Keratinocyte (primary cell): ENCODE measurements around the gene MRPS11. TPM values are rescaled to one million over a fixed set of nuclear protein-coding genes. Genes with fewer than 3 reads are reported as not detected.

ENCODE experiments used
- DNase-seq: peaks from one replicate; pipeline ENCODE4 v3.0.0-alpha.2; 2011; ENCODE audit warnings: low read depth, missing footprints, low spot score
- FAIRE-seq: peaks from 2 replicates; lab custom pipeline; 2011; peaks lifted over from hg19 to GRCh38; lab: Jason Lieb, UNC
- H2AFZ ChIP-seq: 2 replicates; pipeline ENCODE4 v1.6.0; 2012; ENCODE audit warnings: low read length, control low read depth, inconsistent platforms; ENCODE audit not compliant: control insufficient read depth
- H3K27ac ChIP-seq: 2 replicates; pipeline ENCODE4 v1.5.1; 2011; ENCODE audit warnings: low read length; ENCODE audit not compliant: control insufficient read depth, insufficient read depth
- H3K27me3 ChIP-seq: 3 replicates; pipeline ENCODE4 v1.6.0; 2011; ENCODE audit warnings: low read length; ENCODE audit not compliant: control insufficient read depth, insufficient read depth; ENCODE audit errors: extremely low read depth
- H3K36me3 ChIP-seq, 2 experiments: 2 replicates in 1 of 2; 3 replicates in 1 of 2; pipeline ENCODE4 v1.5.1; 2011; ENCODE audit warnings: low read length in 2 of 2, mild to moderate bottlenecking in 1 of 2; ENCODE audit not compliant: control insufficient read depth in 2 of 2, insufficient read depth in 2 of 2; ENCODE audit errors: extremely low read depth in 1 of 2
- H3K4me1 ChIP-seq: 3 replicates; pipeline ENCODE4 v1.5.1; 2011; ENCODE audit warnings: low read length; ENCODE audit not compliant: control insufficient read depth, insufficient read depth; ENCODE audit errors: extremely low read depth
- H3K4me2 ChIP-seq: 3 replicates; pipeline ENCODE4 v1.6.0; 2011; ENCODE audit warnings: low read depth, low read length; ENCODE audit not compliant: control insufficient read depth, insufficient read depth; ENCODE audit errors: extremely low read depth
- H3K4me3 ChIP-seq, 3 experiments: fragments of 200-600 bp in 1 of 3; sonication (generic) in 1 of 3; 2 replicates in 2 of 3; 3 replicates in 1 of 3; pipeline ENCODE4 v1.5.1; 2011 to 2016; ENCODE audit warnings: low read length in 3 of 3, mild to moderate bottlenecking in 3 of 3, control low read depth in 2 of 3, inconsistent platforms in 1 of 3, low read depth in 1 of 3, mixed read lengths in 1 of 3, mixed run types in 1 of 3, moderate library complexity in 1 of 3; ENCODE audit not compliant: control insufficient read depth in 2 of 3, insufficient read depth in 2 of 3; ENCODE audit errors: extremely low read depth in 1 of 3
- H3K79me2 ChIP-seq: 2 replicates; pipeline ENCODE4 v1.6.0; 2012; ENCODE audit warnings: low read length; ENCODE audit not compliant: control insufficient read depth, insufficient read depth
- H3K9ac ChIP-seq: 3 replicates; pipeline ENCODE4 v1.6.0; 2011; ENCODE audit warnings: low read length; ENCODE audit not compliant: control insufficient read depth, insufficient read depth; ENCODE audit errors: extremely low read depth
- H3K9me1 ChIP-seq: 3 replicates; pipeline ENCODE4 v1.6.0; 2011; ENCODE audit warnings: low read length; ENCODE audit not compliant: control insufficient read depth, insufficient read depth; ENCODE audit errors: extremely low read depth
- H3K9me3 ChIP-seq: 2 replicates; pipeline ENCODE4 v1.5.1; 2012; ENCODE audit warnings: low read depth, low read length; ENCODE audit not compliant: control insufficient read depth
- H4K20me1 ChIP-seq: 3 replicates; pipeline ENCODE4 v1.6.0; 2011; ENCODE audit warnings: low read length; ENCODE audit not compliant: control insufficient read depth, insufficient read depth; ENCODE audit errors: extremely low read depth
- CTCF ChIP-seq, 3 experiments: IDR thresholded peaks in 1 of 3; conservative IDR thresholded peaks in 1 of 3; optimal IDR thresholded peaks in 1 of 3; 2 replicates in 2 of 3; 3 replicates in 1 of 3; pipeline versions ENCODE3 to v1.5.1; 2011; ENCODE audit warnings: low read length in 3 of 3, mild to moderate bottlenecking in 3 of 3, moderate library complexity in 2 of 3, control low read depth in 1 of 3, inconsistent platforms in 1 of 3; ENCODE audit not compliant: insufficient read depth in 2 of 3; ENCODE audit errors: extremely low read depth in 1 of 3
- EZH2 ChIP-seq: IDR thresholded peaks from one replicate; pipeline ENCODE4 v1.6.1; 2012; ENCODE audit warnings: inconsistent platforms, mild to moderate bottlenecking, low read length, moderate library complexity
- dilution Hi-C: fragments of 300-500 bp; cut with MboI; formaldehyde crosslinking; loops from one replicate; pipeline ENCODE4 v1.7.0; 2020; ENCODE audit warnings: low sequenced_read_pairs; ENCODE audit not compliant: extremely low pct_ligation_motif_present
- polyA plus RNA-seq, 5 experiments: library from polyadenylated mRNA; depleted of rRNA in 3 of 5; stranded (reverse) in 3 of 5; stranded (forward) in 1 of 5; unstranded in 1 of 5; fragments of >200 nt; gene quantifications; 1 replicate in 1 of 5; 2 replicates in 3 of 5; 3 replicates in 1 of 5; pipeline versions ENCODE4 v1.2.1 to v1.2.3, GENCODE V29; 2011 to 2012; ENCODE audit warnings: missing spikeins in 2 of 5, low read depth in 1 of 5, low replicate concordance in 1 of 5

Gene MRPS11
- polyA plus RNA-seq, 1 donor (not counting 4 experiments of a cell fraction or from before 2014, with no cell fraction given), result 60.9 TPM

GRCh38 chr15:88512601-88513000, 45.1 kb downstream of the MRPS11 start:
- dilution Hi-C loops, result no loop called here
- no peak overlapping the region for H3K27ac ChIP-seq
- no peak for DNase-seq
- no peak overlapping the region for H3K9ac ChIP-seq
- H3K9me1 ChIP-seq, result no peaks in the 10 kb centered on the region
- H3K4me2 ChIP-seq, result no peak overlapping the region
- H3K9me3 ChIP-seq, result no peaks in the 10 kb centered on the region
- no peak overlapping the region for H2AFZ ChIP-seq
- H4K20me1 ChIP-seq, result no peaks in the 10 kb centered on the region
- no peaks in the 10 kb centered on the region for H3K36me3 ChIP-seq
- H3K4me3 ChIP-seq, result no peak overlapping the region
- no peaks in the 10 kb centered on the region for H3K79me2 ChIP-seq
- TF ChIP-seq EZH2 (no peak), CTCF (optimal IDR thresholded peaks at IDR 0.05 in 1 of 3, IDR thresholded peaks at IDR 0.05 in 1 of 3, conservative IDR thresholded peaks at IDR 0.05 in 1 of 3; ENCODE audit: extremely low read depth in 1 of 3, insufficient read depth in 2 of 3, low read length in 3 of 3) (no peak)
- H3K27me3 ChIP-seq, result no peaks in the 10 kb centered on the region
- H3K4me1 ChIP-seq, result no peaks in the 10 kb centered on the region
- no peak for FAIRE-seq

- no peak overlapping the region for H3K9ac ChIP-seq
- no peaks in the 10 kb centered on the region for H3K4me1 ChIP-seq
- H3K79me2 ChIP-seq, result no peaks in the 10 kb centered on the region
- FAIRE-seq (no peak), DNase-seq (no peak)
- TF ChIP-seq CTCF (optimal IDR thresholded peaks at IDR 0.05 in 1 of 3, IDR thresholded peaks at IDR 0.05 in 1 of 3, conservative IDR thresholded peaks at IDR 0.05 in 1 of 3; ENCODE audit: extremely low read depth in 1 of 3, insufficient read depth in 2 of 3, low read length in 3 of 3) (no peak), EZH2 (no peak)
- no peaks in the 10 kb centered on the region for H4K20me1 ChIP-seq
- no peak overlapping the region for H3K4me2 ChIP-seq
- H3K9me3 ChIP-seq, result no peaks in the 10 kb centered on the region
- no peaks in the 10 kb centered on the region for H3K27me3 ChIP-seq
- H3K27ac ChIP-seq, result no peak overlapping the region
- H3K4me3 ChIP-seq, result no peak overlapping the region
- no peak overlapping the region for H2AFZ ChIP-seq
- H3K36me3 ChIP-seq, result no peaks in the 10 kb centered on the region
- dilution Hi-C loops, result no loop called here
- H3K9me1 ChIP-seq, result no peaks in the 10 kb centered on the region
These were observed 45.7 kb downstream of the MRPS11 start for GRCh38 chr15:88513195-88513594.
